Fibroblast of mammary gland (primary cell): ENCODE data around the gene ITGB1BP1.
A peak's percentile ranks its signal among the peaks of the same experiment; 100 is the strongest.

Experiments
- DNase-seq: peaks from one replicate; pipeline ENCODE4 v3.0.0-alpha.2; 2010; ENCODE audit warnings: low read depth
- H3K4me3 ChIP-seq: 2 replicates; pipeline ENCODE4 v1.5.1; 2011; ENCODE audit warnings: low read depth, mild to moderate bottlenecking, low read length, moderate library complexity; ENCODE audit not compliant: control insufficient read depth
- CTCF ChIP-seq: conservative IDR thresholded peaks from 2 replicates; pipeline ENCODE4 v1.5.1; 2011; ENCODE audit warnings: low read depth, low read length, inconsistent platforms; ENCODE audit not compliant: control insufficient read depth, insufficient read depth

ITGB1BP1 gene, protein sequence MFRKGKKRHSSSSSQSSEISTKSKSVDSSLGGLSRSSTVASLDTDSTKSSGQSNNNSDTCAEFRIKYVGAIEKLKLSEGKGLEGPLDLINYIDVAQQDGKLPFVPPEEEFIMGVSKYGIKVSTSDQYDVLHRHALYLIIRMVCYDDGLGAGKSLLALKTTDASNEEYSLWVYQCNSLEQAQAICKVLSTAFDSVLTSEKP

GRCh38 chr2:9423100-9423921 lies at the start of gene ITGB1BP1, which contains the start of gene CPSF3:
Gene ITGB1BP1, minus strand, starts transcription at chr2:9423528. Its CDS starts 4,831 bp downstream, at chr2:9418697.
Gene CPSF3, plus strand, starts transcription at chr2:9423654. Its CDS starts 120 bp downstream, at chr2:9423774.
- DNase-seq, result peak; percentile 96
- peak within 1 kb of the TSS; percentile 99 for H3K4me3 ChIP-seq
- no peak for TF ChIP-seq CTCF

GRCh38 chr2:9472511-9472910 lies 49.2 kb upstream of the ITGB1BP1 start:
- TF ChIP-seq CTCF, result no peak
- H3K4me3 ChIP-seq, result no peak overlapping the region
- no peak for DNase-seq

DNA sequence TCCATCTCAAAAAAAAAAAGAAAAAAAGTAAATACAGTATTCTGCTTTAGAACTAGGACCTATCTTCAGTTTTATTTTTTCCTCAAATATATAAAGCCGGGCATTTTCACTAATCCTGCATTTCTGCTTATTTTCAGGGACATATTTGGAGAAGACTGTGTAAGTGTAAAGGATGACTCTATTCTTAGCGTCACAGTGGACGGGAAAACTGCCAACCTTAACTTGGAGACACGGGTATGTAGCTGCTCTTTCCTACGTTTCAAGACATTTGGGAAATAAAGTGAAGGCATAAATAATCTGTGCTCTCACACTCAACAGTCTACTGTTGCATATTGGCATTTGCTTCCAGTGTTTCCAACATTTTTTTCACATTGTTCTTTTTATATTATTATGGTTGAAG lies 47.9 kb upstream of the ITGB1BP1 start:
- no peak for DNase-seq
- no peak for TF ChIP-seq CTCF
- no peak overlapping the region for H3K4me3 ChIP-seq

DNA sequence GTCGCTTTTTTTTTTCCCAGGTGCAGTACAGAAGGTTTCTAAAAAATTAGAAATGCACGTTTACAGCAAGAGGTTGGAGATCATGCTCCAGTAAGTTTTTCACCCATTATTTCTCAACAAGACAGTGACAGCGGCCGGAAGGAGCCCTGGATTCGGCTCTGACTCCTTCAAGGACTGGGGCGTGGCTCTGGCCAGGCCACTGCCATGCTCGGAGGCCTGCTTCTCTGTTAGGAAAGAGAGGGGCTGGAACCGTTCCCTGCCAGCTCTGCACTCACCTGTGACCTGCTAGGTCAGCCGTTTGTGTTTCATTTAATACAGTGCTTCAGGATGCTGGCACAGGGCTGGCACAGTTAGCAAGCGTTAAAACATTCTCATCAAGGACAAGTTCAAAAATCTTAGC lies 44.4 kb upstream of the ITGB1BP1 start:
- TF ChIP-seq CTCF, result no peak
- DNase-seq, result no peak
- no peak overlapping the region for H3K4me3 ChIP-seq

- H3K4me3 ChIP-seq, result no peak overlapping the region
- TF ChIP-seq CTCF, result no peak
- no peak for DNase-seq
Measured at GRCh38 chr2:9466147-9466683, 42.9 kb upstream of the ITGB1BP1 start.

- no peak for TF ChIP-seq CTCF
- DNase-seq, result no peak
- H3K4me3 ChIP-seq, result no peak overlapping the region
Measured at GRCh38 chr2:9465170-9465569, 41.8 kb upstream of the ITGB1BP1 start.
